HG02798 (cell line): ENCODE data around the gene SNX14.
A peak's percentile ranks its signal among the peaks of the same experiment; 100 is the strongest.

Experiments used
- ATAC-seq: cut with Tn5 transposase; IDR thresholded peaks from one replicate; pipeline ENCODE4 v1.9.1; 2021; ENCODE audit warnings: mild to moderate bottlenecking; ENCODE audit not compliant: unreplicated experiment, poor library complexity

Gene SNX14

DNA sequence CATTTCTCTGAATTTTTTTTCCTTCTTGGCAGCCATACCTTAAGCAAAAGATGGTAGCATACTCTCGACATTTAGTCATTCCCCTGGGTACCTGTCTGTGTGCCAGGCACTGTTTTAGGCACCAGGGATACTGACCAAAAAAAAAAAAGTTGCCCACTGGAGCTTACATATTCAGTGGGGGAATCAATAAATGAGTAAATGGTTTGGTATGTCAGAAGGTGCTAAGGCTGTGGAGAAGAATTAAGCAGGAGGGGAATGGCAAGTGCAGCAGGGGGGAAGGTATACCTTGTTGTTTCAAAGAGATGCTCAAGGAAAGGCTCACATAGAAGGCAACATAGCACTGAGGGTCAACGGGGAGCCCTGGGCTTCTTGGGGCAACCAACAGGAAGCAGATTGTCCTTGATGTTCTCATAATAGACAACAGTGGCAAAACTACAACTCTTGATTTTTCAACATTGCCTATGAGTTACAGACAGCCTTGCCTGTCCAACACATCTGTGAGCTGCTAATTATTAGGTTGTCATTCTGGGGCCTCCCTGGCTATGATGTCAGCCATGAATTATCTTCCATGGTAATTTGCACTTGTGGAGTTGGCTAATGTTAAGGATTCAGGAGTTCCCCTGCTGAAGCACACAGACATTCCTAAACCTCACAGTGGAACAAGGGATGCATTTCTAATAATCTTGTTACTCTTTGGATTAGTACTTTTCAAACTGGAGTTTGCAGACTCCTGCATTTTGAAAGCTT lies 124.2 kb downstream of the SNX14 start:
- no peak for ATAC-seq

DNA sequence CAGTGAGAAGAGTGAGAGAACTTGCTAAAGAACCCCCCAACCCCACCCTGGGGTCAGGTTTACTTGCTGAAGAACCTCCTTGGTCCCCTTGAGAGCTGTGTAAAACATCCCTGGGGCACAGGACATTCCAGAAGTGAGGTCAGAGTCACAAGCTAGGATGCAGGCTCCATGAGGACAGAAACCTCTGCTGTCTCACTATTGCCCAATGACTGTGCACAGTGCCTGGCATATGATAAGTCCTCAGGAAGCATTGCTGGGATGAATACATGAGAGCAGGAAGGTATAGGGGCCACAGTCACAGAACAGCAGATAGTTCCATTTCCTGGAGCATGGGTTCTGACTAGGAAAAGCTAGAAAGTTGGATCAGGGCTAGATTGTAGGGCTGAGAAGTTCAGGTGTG lies 125.3 kb downstream of the SNX14 start:
- no peak for ATAC-seq

DNA sequence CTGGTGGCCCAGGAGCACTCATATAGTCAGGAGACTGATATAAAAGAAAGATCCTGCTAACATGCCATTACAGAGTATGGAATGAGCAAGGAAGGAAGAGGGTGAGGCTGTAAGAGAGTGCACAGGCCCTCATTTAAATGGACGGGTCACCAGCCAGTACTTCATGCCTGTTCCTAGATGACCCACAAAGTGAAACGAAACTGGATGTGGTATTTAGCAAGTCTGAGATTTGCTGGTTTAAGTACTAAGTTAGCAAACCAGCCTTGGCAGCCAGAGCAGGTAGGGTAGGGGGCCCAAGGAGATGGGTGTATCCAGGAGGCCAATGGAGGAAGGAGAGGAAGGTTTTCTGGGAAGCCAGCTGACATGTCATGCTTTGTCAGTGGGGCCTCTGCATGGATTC lies 127.9 kb downstream of the SNX14 start:
- peak; percentile 45 for ATAC-seq

DNA sequence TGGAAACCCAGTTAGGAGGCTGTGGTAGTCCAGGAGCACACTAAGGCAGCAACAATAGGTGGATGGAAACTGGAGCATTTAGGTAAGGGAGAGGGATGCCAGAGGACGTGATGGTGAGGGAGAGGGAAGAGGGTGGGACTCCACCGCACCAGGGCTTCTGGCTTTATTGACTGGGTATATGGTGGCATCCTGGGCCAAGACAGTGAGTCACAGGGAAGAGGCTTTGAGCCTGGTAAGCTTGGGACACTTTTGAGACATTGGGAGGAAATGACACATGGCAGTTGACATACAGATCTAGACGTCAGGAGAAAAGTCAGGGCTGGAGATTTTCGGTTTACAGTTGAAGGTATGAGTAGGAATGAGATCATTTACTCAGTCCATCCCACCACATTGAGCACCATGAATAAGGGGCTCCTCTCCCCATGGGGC lies 128.9 kb downstream of the SNX14 start:
- no peak for ATAC-seq

DNA sequence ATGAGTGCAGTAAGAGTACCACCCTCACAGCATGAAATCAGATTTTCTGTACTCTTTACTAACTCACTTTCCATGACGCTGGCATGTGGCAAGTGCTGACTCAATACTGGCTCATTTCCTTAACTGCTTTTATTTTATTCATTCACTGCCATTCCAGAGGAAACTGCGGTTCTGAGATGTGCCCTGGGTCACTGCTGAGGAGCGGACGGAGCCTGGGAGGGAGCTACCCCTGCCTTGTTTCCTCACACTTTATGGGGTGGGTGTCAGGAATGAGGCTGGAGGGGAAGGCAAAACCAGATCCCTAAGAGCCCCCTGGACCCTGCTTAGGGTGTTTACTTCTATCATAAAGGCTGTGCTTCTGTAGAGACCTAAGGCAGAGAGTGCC lies 129.4 kb downstream of the SNX14 start:
- no peak for ATAC-seq

DNA sequence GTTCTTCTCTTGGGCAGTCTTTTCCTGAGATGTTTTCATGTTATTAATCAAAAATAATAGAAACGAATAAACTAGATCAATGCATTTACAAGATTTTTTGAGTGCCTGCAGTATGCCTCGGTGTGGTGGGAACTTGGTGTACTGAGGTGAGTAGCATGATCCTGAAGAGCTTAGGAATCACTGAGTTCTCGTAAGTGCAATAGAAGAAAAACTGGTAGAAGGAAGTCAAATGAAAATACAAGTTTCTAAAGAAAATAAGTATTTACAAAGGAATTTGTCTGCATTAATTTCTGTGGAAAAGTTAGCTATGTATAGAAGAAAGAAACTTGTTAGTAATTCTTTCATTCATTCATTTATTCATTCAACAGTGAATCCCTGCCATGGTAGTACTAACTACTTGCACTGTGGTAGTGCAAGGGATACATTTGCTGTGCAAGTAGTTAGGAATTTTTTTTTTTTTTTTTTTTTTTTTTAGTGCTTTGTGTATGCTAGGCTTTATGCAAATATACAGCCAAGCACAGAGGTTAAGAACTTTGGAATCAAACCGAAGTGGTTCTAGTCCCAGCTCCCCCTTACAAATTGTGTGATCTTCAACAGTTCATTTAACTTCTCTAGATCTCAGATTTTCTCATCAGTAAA lies 129.9 kb downstream of the SNX14 start:
- ATAC-seq, result no peak

DNA sequence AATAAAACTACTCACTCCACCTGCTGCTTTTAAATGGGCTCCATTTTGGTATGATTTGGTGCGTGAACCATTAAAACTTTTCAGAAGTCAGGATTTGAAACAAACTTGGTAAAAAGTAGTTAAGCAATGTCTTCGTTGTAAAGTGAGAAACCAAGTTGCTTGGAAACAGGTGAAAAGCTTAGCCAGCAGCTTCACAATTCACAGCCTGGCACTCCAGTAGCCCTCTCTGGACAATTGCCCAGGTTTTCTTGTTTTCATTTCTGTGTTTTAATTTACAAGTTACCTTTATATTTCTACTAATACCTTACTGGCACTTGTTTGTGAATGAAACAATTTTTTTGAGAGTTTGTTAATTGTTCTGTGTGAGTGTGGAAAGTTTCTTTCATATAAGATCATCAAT lies 131.0 kb downstream of the SNX14 start:
- no peak for ATAC-seq

DNA sequence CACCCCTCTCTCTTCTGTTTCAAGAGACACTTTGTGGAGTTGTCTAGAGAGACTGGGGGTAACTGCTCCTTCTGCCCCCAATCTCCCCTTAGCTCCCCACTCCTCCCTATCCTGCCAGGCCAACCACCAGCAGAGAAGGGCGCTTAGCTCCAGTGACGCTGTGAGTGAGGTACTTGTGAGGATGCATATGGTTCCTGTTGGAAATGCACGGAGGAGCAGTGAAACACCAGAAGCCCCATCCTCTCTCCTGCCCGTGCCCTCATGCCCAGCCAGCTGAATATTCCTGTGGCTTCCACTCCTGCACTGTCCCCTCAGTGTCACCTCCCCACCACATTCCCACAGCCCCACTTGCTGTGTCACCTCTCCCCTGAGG lies 131.9 kb downstream of the SNX14 start:
- peak; percentile 4 for ATAC-seq

DNA sequence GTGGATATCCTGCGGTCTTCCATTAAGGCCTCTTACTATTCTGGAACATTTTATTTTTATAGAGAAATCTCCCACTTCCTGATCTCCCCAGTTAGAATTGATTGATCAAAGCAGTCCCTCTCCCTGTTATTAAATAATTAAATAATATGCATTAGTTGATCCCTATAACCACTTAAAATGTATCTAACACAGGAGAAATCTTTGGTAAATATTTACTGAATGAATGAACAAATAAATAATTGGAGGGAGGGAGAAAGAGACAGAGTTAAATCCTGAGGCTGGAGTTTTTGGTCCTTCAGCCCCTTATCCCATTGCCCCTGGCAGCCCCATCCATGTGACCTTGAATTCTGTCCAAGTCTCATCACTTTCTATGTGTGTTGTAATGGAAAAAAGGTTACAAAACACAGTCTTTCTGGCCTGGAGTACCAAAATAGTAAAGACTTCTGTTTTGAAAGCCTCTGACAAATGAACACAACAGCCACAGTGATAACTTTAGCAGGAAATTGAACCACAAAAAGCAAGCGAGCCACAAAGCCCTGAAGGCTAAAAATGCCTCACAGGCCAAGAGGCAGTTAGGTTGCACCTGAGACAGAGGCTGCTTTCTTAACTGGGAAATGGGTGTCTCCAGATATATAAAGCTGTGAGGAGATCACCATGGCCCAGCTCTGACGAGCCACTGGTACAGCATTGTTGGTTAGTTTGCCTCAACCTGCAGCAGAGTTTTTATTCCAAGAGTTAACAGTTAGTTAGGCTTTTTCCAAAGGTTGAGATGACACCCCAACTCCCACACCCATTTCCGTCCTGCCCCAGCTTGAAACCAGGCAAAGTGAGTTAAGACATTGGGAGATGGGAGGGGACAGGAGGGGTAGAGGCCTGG lies 132.5 kb downstream of the SNX14 start:
- ATAC-seq, result peak; percentile 75

DNA sequence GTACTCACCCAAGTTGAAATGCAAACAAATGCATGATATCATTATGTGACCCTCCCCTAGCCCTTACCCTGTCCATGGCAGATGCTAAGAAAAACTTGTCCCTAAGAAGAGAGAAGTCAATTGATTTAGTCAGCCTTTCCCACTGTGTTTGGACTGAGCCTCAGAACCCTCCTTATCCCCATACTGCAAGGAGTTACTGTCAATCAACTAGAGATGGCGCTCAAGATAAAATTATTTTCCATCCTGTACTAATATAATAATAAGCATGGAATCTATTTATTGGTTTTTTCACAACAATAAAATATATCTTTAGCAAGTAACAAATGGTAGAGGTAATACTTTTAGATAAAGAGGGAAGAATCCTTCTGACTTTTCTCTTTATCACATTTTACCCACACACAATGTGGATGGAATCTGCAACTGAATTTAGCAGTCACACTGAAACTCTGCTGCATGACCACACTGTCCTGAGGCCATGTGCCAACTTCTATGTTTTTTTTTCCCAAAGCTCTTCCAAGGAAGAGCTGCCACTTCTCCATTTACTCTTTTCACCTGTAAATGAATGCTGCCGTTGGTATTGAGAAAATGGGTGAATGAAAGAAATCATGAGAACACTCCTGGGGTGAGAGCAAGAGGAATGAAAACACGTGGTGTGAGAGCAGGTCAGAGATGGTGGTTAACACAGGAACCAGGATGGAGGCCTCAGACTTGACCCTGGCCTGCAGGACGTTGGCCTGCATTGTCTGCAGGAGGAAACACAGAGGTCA lies 133.3 kb downstream of the SNX14 start:
- ATAC-seq, result no peak

DNA sequence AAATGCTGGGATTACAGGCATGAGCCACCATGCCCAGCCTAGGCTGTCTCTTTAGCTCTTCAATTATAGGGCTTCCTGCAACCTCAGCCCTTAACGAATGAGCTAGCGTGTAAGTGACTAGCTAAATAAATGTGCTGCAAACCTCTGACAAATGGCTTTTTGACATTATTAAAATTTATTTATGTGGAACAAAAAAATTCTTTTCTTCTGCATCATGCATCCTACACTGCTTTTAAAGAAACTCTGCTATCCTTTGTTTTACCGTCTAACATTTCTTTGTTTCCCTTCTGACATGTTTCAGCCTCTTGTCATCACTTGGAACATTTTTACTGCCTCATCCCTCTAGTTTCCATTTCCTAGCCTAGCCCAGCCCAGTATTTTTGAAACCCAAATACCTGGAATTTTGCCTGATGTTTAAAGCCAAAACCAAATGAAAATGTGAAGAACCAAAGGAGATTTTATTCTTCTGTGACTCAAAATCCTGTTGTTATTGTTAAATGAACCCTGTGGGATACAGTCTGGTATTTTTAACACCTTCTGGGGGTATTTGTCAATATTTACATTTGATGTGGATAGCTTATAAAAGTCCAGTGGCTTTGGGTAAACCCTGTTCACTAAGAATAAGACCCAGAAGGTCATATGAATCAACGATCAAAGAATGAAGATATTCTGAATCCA lies 134.3 kb downstream of the SNX14 start:
- ATAC-seq, result no peak

DNA sequence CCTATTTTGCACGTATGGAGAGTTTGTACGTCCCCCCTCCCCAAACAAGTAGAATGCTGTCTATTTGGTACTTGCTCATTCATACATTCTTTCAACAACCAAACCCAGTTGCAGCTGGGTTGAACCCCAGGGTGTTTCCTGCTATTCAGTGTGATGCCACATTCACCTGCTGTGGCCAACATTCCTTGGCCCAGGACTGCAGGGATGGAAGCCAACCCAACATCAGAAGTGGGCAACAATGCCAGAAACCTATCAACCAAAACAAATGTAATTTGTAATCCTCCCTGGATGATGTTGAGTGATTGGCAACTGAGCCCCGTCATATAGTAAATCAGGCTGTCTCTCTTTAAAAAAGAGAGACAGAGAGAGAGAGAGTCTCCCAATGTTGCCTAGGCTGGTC lies 134.9 kb downstream of the SNX14 start:
- ATAC-seq, result no peak

DNA sequence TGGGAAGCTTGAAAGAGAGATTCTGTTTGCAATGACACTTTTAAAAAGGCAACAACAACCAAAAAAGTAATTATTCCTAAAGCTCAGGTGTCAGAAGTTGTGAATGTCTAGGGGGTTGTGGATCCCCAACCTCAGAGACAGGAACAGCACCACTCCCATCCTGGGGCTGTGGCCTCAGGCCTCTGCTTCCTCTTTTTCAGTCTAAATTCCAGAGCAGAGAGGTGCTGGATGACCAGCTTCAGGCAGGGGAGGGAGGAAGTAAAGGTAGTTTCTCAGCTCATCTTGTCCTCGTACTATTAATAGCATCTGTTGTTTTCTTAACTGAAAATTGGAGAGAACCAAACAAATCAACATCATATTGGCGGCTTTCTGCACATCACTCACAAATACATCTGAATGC lies 135.5 kb downstream of the SNX14 start:
- ATAC-seq, result no peak

DNA sequence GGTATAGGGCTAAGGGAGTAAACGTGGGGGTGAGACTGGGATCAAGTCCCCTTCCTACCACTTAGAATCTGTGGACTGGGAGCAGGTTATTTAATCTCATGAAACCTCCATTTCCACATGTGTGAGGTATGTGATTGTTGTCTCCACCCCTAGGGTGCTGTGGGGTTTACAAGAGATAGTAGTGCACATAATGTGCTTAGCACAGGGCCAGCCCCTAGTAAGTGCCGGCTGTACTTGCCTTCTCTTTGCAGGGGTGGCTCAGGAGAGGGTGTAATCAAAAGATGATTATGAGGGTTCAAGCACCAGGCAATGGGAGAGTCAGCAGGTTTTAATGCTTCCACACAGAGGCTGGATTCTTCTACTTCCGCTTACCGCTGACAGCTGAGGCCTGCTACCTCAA lies 136.9 kb downstream of the SNX14 start:
- ATAC-seq, result no peak
